GM12878 (cell line): ENCODE results near the gene MN1. TPM values are rescaled to one million over a fixed set of nuclear protein-coding genes. Genes with fewer than 3 reads are reported as not detected.

Experiments used
- ATAC-seq: fragments of 200-7000 bp; cut with Tn5 transposase; 3 replicates; pipeline ENCODE4 v1.9.1; 2020; ENCODE audit warnings: mild to moderate bottlenecking, moderate library complexity
- BruUV-seq: library from RNA; stranded (reverse); fragments of 400-500 nt; replicated peaks from 2 replicates; lab custom pipeline; 2021; lab: Mats Ljungman, UMichigan
- CTCF ChIA-PET: fragments of 300-600 bp; sonication (Branson Sonifier 250); formaldehyde crosslinking; extraction: SDS; loops from one replicate; lab custom pipeline; 2021; ENCODE audit warnings: inconsistent platforms; lab: Yijun Ruan, JAX
- POLR2A ChIA-PET: fragments of 350-600 bp; formaldehyde crosslinking; extraction: SDS; loops from one replicate; lab custom pipeline; 2021; ENCODE audit warnings: inconsistent platforms; lab: Charles Lee
- RAD21 ChIA-PET: fragments of 300-600 bp; sonication (Branson Sonifier 250); formaldehyde crosslinking; loops from one replicate; lab custom pipeline; 2023; ENCODE audit warnings: antibody characterized with exemption; ENCODE audit not compliant: unreplicated experiment; lab: Charles Lee
- SMC1A ChIA-PET: fragments of 300-600 bp; sonication (Branson Sonifier 250); formaldehyde crosslinking; loops from one replicate; lab custom pipeline; 2023; ENCODE audit not compliant: unreplicated experiment, uncharacterized antibody; lab: Charles Lee
- DNase-seq: peaks from one replicate; pipeline ENCODE4 v3.0.0-alpha.2; 2011; ENCODE audit warnings: low read depth, low spot score
- FAIRE-seq: peaks from 3 replicates; lab custom pipeline; 2011; peaks lifted over from hg19 to GRCh38; lab: Jason Lieb, UNC
- H2AFZ ChIP-seq: 2 replicates; pipeline ENCODE4 v1.6.0; 2011; ENCODE audit warnings: low read depth, low read length, control low read depth; ENCODE audit not compliant: control insufficient read depth
- H3K27ac ChIP-seq: 2 replicates; pipeline ENCODE4 v1.5.1; 2011; ENCODE audit warnings: control low read depth; ENCODE audit not compliant: control insufficient read depth, insufficient read depth
- H3K27me3 ChIP-seq, 2 experiments: replicated peaks in 1 of 2; 2 replicates each; pipeline versions ENCODE4 v1.6.0 to v1.6.1; 2011; ENCODE audit warnings: low read length in 1 of 2; ENCODE audit not compliant: control insufficient read depth in 2 of 2, insufficient read depth in 2 of 2
- H3K36me3 ChIP-seq, 2 experiments: 2 replicates each; pipeline ENCODE4 v1.5.1; 2011; ENCODE audit warnings: low read length in 1 of 2; ENCODE audit not compliant: control insufficient read depth in 2 of 2, insufficient read depth in 2 of 2
- H3K4me1 ChIP-seq: 2 replicates; pipeline ENCODE4 v1.6.1; 2011; ENCODE audit warnings: mild to moderate bottlenecking, low read length, moderate library complexity, mixed read lengths; ENCODE audit not compliant: control insufficient read depth, insufficient read depth
- H3K4me2 ChIP-seq: 2 replicates; pipeline ENCODE4 v1.6.0; 2011; ENCODE audit warnings: control low read depth; ENCODE audit not compliant: control insufficient read depth, insufficient read depth
- H3K4me3 ChIP-seq: fragments of 200-600 bp; sonication (generic); 2 replicates; pipeline ENCODE4 v1.5.1; 2016
- H3K79me2 ChIP-seq: 2 replicates; pipeline ENCODE4 v1.6.0; 2011; ENCODE audit warnings: low read length; ENCODE audit not compliant: control insufficient read depth, insufficient read depth
- H3K9ac ChIP-seq: 2 replicates; pipeline ENCODE4 v1.8.0; 2011; ENCODE audit warnings: low read length, control low read depth, mixed read lengths; ENCODE audit not compliant: control insufficient read depth, insufficient read depth
- H3K9me3 ChIP-seq: replicated peaks from 3 replicates; pipeline ENCODE4 v1.5.1; 2011; ENCODE audit warnings: mild to moderate bottlenecking, low read length; ENCODE audit not compliant: control insufficient read depth, insufficient read depth
- H4K20me1 ChIP-seq: 2 replicates; pipeline ENCODE4 v1.6.0; 2011; ENCODE audit not compliant: control insufficient read depth, insufficient read depth
- BCL3 ChIP-seq: IDR thresholded peaks from 2 replicates; pipeline ENCODE4 v1.6.1; 2011; ENCODE audit warnings: borderline replicate concordance, low read depth, mild to moderate bottlenecking, moderate library complexity, low read length; ENCODE audit not compliant: insufficient read depth, poor library complexity, severe bottlenecking
- CEBPB ChIP-seq, 2 experiments: fragments of 150-350 bp in 1 of 2; IDR thresholded peaks; 2 replicates each; pipeline ENCODE4 v1.6.1; 2012 to 2014; ENCODE audit warnings: low read depth in 2 of 2, low read length in 2 of 2, borderline replicate concordance in 1 of 2, inconsistent platforms in 1 of 2
- CUX1 ChIP-seq: IDR thresholded peaks from 2 replicates; pipeline ENCODE4 v1.6.1; 2012; ENCODE audit warnings: improper control_type of control experiment, low read depth, low read length; ENCODE audit not compliant: insufficient replicate concordance
- EED ChIP-seq: sonication (generic); IDR thresholded peaks from 2 replicates; pipeline ENCODE4 v1.6.1; 2016; ENCODE audit warnings: antibody characterized with exemption, low read depth
- NFXL1 ChIP-seq: fragments of 450-650 bp; IDR thresholded peaks from 2 replicates; pipeline ENCODE4 v1.6.1; 2017; ENCODE audit warnings: antibody characterized with exemption, mild to moderate bottlenecking, borderline replicate concordance
- POLR2AphosphoS2 ChIP-seq: IDR thresholded peaks from 2 replicates; pipeline ENCODE4 v1.6.1; 2011; ENCODE audit warnings: low read depth, mild to moderate bottlenecking, low read length, improper control_type of control experiment, moderate library complexity
- REST ChIP-seq: IDR thresholded peaks from 2 replicates; pipeline ENCODE4 v1.6.1; 2012; ENCODE audit warnings: mild to moderate bottlenecking, low read depth, low read length
- RUNX3 ChIP-seq: IDR thresholded peaks from 2 replicates; pipeline ENCODE4 v1.6.1; 2012; ENCODE audit warnings: low read length, inconsistent platforms
- SPI1 ChIP-seq: IDR thresholded peaks from 2 replicates; pipeline ENCODE4 v1.6.1; 2011; ENCODE audit warnings: low read depth, mild to moderate bottlenecking, low read length, moderate library complexity, borderline replicate concordance; ENCODE audit not compliant: insufficient read depth
- TBL1XR1 ChIP-seq: IDR thresholded peaks from 2 replicates; pipeline ENCODE4 v1.6.1; 2012; ENCODE audit warnings: low read depth, low read length, improper control_type of control experiment
- YBX1 ChIP-seq: fragments of 450-650 bp; IDR thresholded peaks from 2 replicates; pipeline ENCODE4 v1.6.1; 2016; ENCODE audit warnings: antibody characterized with exemption
- ZBED1 ChIP-seq: IDR thresholded peaks from 2 replicates; pipeline ENCODE4 v1.6.1; 2016; ENCODE audit warnings: borderline replicate concordance
- WGBS: methylation state at CpG from one replicate; pipeline ENCODE4 v1.1.6; 2016; ENCODE audit warnings: low lambda C conversion rate; ENCODE audit not compliant: insufficient replicate concordance, insufficient coverage; ENCODE audit errors: missing lambda C conversion rate; 5-methylcytosine and 5-hydroxymethylcytosine counted together
- in situ Hi-C: fragments of 300-500 bp; cut with MboI; formaldehyde crosslinking; loops from 9 replicates; pipeline ENCODE4 v1.14.3; 2018; ENCODE audit warnings: mixed read lengths
- intact Hi-C: fragments of 100-400 bp; cut with micrococcal nuclease; formaldehyde crosslinking; loops from one replicate; pipeline ENCODE4 v1.14.2; 2022; ENCODE audit not compliant: unreplicated experiment
- polyA plus RNA-seq, 11 experiments: library from polyadenylated mRNA; depleted of rRNA in 4 of 11; unstranded in 6 of 11; stranded (reverse) in 5 of 11; fragments of >200 nt; fragmentation: Nextera tagmentation in 4 of 11; fragmentation: Illumina TruSeq in 1 of 11; extraction: Ambion mirVana in 4 of 11; extraction: Trizol in 1 of 11; gene quantifications; 1 replicate in 1 of 11; 2 replicates in 10 of 11; pipeline versions ENCODE4 v1.2.1 to v1.2.3, GENCODE V29; 2011 to 2016; ENCODE audit warnings: inconsistent platforms in 2 of 11, missing spikeins in 2 of 11, low read depth in 1 of 11
- total RNA-seq, 4 experiments: library from RNA; depleted of rRNA in 3 of 4; stranded (reverse); fragments of >200 nt in 3 of 4; fragmentation: Illumina TruSeq in 1 of 4; extraction: Trizol in 1 of 4; gene quantifications; 2 replicates each; pipeline versions ENCODE4 v1.2.1 to v1.2.3, GENCODE V29; 2013 to 2021

Gene MN1
- total and polyA plus RNA-seq, 10 of the 15 experiments (the other 5 are each of a cell fraction or from before 2014, with no cell fraction given), result under 0.01 to 0.24 (median 0.03) TPM; not detected in 3

- in situ Hi-C loops (no loop called here), intact Hi-C loops (no loop called here)
- H3K79me2 ChIP-seq, result no peaks in the 10 kb centered on the region
- ATAC-seq, result no peak
- ChIA-PET CTCF (no interaction called here), RAD21 (no interaction called here), POLR2A (no interaction called here), SMC1A (no interaction called here)
- no peak overlapping the region for H3K4me2 ChIP-seq
- WGBS, result 68% methylated on average over 3 of the region's 3 CpGs
- H3K36me3 ChIP-seq, result no peaks in the 10 kb centered on the region
- H3K4me1 ChIP-seq, result no peaks in the 10 kb centered on the region
- no peaks in the 10 kb centered on the region for H3K27me3 ChIP-seq
- no peak overlapping the region for H3K27ac ChIP-seq
- H4K20me1 ChIP-seq, result no peaks in the 10 kb centered on the region
- H2AFZ ChIP-seq, result no peak overlapping the region
- BruUV-seq, result no TSS peak
- no peak overlapping the region for H3K9ac ChIP-seq
- H3K9me3 ChIP-seq, result no peaks in the 10 kb centered on the region
- FAIRE-seq, result no peak
- H3K4me3 ChIP-seq, result no peak overlapping the region
- DNase-seq, result no peak
- TF ChIP-seq ZBED1 (no peak), SPI1 (no peak), CEBPB (IDR thresholded peaks at IDR 0.05; ENCODE audit: borderline replicate concordance in 1 of 2, low read depth in 2 of 2, low read length in 2 of 2) (no peak), CUX1 (no peak), YBX1 (no peak), NFXL1 (no peak), REST (no peak), RUNX3 (no peak), EED (no peak), TBL1XR1 (no peak), POLR2AphosphoS2 (no peak), BCL3 (no peak)
Observed at GRCh38 chr22:27811778-27812177, 10.2 kb upstream of the MN1 start.
